ENCODE measurements around the gene ADCY9.

DNA sequence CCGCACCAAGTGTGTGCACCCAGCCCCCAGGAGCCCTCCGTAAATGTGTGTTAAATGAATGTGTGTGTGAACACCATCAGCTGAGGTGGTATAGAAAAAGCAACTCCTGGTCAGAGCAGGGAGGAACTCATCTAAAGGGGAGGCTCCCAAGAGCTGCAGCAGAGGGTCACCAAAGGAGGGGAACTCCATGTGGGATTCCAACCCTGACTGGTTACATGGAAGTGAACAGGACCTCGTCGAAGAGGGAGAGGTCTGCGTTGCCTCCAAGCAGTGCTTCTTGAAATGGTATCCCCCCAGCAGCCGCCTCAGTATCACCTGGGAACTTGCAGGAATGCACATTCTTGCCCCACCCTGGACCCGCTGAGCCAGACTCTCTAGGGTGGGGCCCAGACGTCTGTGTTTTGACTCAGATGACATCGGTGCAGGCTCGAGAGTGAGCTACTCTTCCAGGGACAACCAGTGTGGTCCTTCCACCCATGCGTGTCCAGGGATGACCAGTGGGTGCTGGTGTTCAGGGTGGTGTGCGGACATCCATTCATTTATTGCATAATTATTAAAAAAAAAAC lies 30.8 kb downstream of the ADCY9 start:
- TF ChIP-seq, protein P1, sequence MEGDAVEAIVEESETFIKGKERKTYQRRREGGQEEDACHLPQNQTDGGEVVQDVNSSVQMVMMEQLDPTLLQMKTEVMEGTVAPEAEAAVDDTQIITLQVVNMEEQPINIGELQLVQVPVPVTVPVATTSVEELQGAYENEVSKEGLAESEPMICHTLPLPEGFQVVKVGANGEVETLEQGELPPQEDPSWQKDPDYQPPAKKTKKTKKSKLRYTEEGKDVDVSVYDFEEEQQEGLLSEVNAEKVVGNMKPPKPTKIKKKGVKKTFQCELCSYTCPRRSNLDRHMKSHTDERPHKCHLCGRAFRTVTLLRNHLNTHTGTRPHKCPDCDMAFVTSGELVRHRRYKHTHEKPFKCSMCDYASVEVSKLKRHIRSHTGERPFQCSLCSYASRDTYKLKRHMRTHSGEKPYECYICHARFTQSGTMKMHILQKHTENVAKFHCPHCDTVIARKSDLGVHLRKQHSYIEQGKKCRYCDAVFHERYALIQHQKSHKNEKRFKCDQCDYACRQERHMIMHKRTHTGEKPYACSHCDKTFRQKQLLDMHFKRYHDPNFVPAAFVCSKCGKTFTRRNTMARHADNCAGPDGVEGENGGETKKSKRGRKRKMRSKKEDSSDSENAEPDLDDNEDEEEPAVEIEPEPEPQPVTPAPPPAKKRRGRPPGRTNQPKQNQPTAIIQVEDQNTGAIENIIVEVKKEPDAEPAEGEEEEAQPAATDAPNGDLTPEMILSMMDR (IDR thresholded peaks at IDR 0.05; ENCODE audit: poor library complexity, severe bottlenecking) = no peak
- TF ChIP-seq EP300 (conservative IDR thresholded peaks at IDR 0.05; ENCODE audit: poor library complexity, severe bottlenecking) = no peak
- no peak for TF ChIP-seq POLR2AphosphoS5 (IDR thresholded peaks at IDR 0.05)
- TF ChIP-seq TAF1 (IDR thresholded peaks at IDR 0.05; ENCODE audit: low read depth) = no peak
- TF ChIP-seq, protein P2, sequence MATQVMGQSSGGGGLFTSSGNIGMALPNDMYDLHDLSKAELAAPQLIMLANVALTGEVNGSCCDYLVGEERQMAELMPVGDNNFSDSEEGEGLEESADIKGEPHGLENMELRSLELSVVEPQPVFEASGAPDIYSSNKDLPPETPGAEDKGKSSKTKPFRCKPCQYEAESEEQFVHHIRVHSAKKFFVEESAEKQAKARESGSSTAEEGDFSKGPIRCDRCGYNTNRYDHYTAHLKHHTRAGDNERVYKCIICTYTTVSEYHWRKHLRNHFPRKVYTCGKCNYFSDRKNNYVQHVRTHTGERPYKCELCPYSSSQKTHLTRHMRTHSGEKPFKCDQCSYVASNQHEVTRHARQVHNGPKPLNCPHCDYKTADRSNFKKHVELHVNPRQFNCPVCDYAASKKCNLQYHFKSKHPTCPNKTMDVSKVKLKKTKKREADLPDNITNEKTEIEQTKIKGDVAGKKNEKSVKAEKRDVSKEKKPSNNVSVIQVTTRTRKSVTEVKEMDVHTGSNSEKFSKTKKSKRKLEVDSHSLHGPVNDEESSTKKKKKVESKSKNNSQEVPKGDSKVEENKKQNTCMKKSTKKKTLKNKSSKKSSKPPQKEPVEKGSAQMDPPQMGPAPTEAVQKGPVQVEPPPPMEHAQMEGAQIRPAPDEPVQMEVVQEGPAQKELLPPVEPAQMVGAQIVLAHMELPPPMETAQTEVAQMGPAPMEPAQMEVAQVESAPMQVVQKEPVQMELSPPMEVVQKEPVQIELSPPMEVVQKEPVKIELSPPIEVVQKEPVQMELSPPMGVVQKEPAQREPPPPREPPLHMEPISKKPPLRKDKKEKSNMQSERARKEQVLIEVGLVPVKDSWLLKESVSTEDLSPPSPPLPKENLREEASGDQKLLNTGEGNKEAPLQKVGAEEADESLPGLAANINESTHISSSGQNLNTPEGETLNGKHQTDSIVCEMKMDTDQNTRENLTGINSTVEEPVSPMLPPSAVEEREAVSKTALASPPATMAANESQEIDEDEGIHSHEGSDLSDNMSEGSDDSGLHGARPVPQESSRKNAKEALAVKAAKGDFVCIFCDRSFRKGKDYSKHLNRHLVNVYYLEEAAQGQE (IDR thresholded peaks at IDR 0.05; ENCODE audit: borderline replicate concordance) = no peak
- no peak for TF ChIP-seq SMC3 (conservative IDR thresholded peaks at IDR 0.05; ENCODE audit: poor library complexity)

All from neural cell (in vitro differentiated cells).